Lung microvascular endothelial cell (primary cell): Measurements from ENCODE around the gene OR2F2. TPM values are rescaled to one million over a fixed set of nuclear protein-coding genes. Genes with fewer than 3 reads are reported as not detected.

Experiments
- DNase-seq, 2 donors: peaks; one replicate each; pipeline versions ENCODE4 v3.0.0 to v3.0.0-alpha.2; 2010; ENCODE audit warnings: low read depth in 2 of 2
- total RNA-seq: library from RNA; depleted of rRNA; stranded (reverse); fragments of >200 nt; gene quantifications from 2 replicates; pipeline ENCODE4 v1.2.1, GENCODE V29; 2014

Gene OR2F2
- total RNA-seq, 1 donor from 2014 or later, result not detected

GRCh38 chr7:143979359-143979758, 44.3 kb downstream of the OR2F2 start:
- peak in 1 of 2 donors; percentile 31 for DNase-seq

- no peak for DNase-seq
Observed at GRCh38 chr7:143979998-143980397, 45.0 kb downstream of the OR2F2 start.

GRCh38 chr7:143980746-143981510, 45.9 kb downstream of the OR2F2 start:
- DNase-seq, result no peak

- no peak for DNase-seq
Observed at GRCh38 chr7:143983960-143984359, 48.9 kb downstream of the OR2F2 start.

Other genes starting within 250 kb of the OR2F2 start
- gene CTAGE6, start 177.5 kb upstream of the OR2F2 start, total RNA-seq, result under 0.01 and 0.20 TPM in 2 replicates
- gene TCAF1, start 33.1 kb upstream of the OR2F2 start, total RNA-seq, result 32.7 and 38.1 TPM in 2 replicates
- not detected in 2 replicates for gene OR2F1, start 19.6 kb downstream of the OR2F2 start, total RNA-seq
- gene OR6B1, start 65.1 kb downstream of the OR2F2 start, total RNA-seq, result not detected in 2 replicates
- not detected in 2 replicates for gene OR2A5, start 113.7 kb downstream of the OR2F2 start, total RNA-seq
- gene OR2A25, start 134.6 kb downstream of the OR2F2 start, total RNA-seq, result not detected in 2 replicates
- gene OR2A12, start 151.0 kb downstream of the OR2F2 start, total RNA-seq, result not detected in 2 replicates
- gene OR2A2, start 174.3 kb downstream of the OR2F2 start, total RNA-seq, result not detected in 2 replicates
- not detected in 2 replicates for gene OR2A14, start 187.9 kb downstream of the OR2F2 start, total RNA-seq
- gene CTAGE4, start 248.2 kb downstream of the OR2F2 start, total RNA-seq, result not detected in 2 replicates